HG02759 (cell line): ENCODE data around the gene MAIP1.

Experiments used
- ATAC-seq: cut with Tn5 transposase; IDR thresholded peaks from one replicate; pipeline ENCODE4 v1.9.1; 2021; ENCODE audit warnings: mild to moderate bottlenecking, moderate library complexity; ENCODE audit not compliant: unreplicated experiment

The MAIP1 gene

GRCh38 chr2:199946196-199946595, 9.2 kb upstream of the MAIP1 start:
- ATAC-seq, result no peak

GRCh38 chr2:199946836-199947235, 8.5 kb upstream of the MAIP1 start:
- no peak for ATAC-seq

- no peak for ATAC-seq
These were observed 5.0 kb upstream of the MAIP1 start for GRCh38 chr2:199950396-199950795.

DNA sequence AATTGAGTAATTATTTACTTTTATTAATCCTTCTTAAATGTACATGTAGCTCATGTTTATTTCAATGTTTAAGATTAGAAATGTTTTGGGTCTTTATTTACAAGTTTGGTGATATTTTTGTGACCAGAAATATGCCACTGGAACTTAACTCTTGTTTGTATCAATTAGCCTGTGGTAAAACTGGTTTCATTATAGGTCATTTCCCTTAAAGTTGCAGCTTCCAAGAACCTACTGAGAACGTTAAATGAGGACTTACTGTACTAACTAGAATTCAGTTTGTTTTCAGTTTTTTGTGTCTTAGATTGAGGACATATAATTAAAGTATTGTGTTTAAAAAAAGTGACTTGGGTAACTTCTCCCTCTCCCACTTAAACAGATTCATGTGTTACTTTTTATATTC, 4.4 kb upstream of the MAIP1 start:
- no peak for ATAC-seq

DNA sequence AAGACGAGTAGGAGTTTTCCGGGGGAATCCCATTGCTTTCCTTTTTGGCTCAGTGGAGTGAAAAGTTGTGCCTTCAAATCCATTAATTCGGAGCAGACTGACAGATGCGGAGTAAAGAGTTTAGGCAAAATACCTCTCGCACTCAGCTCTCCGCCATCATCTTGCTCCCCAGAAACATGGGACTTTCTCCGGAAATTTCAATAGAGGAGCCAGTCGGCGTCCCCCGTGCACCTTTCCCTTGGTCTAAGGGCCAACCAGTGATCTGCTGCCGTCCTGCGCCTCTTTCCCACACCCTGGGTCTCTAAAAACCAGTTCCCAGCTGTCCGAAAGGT, 409 bp upstream of the MAIP1 start:
- ATAC-seq, result peak; percentile 51

GRCh38 chr2:199956062-199956380, 639 bp downstream of the MAIP1 start:
- ATAC-seq, result no peak

- ATAC-seq, result no peak
These were observed 2.6 kb downstream of the MAIP1 start for GRCh38 chr2:199958014-199958413.

DNA sequence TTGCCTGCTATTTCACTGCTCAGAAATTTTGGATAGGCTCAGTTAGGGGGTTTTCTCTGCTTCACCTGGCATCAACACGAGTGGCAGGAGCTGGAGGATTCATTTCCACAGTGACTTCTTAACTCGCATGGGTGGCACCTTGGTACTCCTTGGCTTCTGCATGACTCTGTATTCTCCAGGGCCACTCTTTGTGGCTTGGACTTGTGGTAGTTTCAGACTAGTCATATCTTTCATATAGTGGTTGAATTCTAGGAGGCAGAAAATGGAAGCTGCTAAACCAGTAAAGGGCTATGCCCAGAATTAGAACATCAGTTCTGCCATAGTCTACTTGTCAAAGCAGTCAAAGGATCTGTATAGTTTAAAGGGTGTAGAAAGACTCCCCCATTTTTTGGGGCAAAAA, 6.8 kb downstream of the MAIP1 start:
- ATAC-seq, result peak; percentile 61

DNA sequence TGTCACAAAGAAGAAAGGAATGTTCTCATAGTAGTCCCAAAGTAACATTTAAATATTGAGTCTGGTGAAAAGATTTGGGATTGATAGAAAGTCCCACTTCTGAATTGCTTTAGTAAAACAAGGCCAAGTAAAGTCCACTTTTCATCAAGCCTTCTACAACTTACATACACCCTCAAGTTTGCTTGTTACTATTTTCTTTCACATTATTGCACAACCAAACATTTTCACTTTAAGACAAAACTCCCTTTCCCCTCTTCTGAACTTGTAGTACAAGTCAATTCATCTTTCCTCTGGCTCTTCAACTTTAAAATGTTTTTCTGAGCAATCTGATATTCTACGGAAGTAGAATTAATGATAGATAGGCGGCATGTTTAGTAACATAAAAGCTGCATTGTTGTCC, 11.0 kb downstream of the MAIP1 start:
- no peak for ATAC-seq

DNA sequence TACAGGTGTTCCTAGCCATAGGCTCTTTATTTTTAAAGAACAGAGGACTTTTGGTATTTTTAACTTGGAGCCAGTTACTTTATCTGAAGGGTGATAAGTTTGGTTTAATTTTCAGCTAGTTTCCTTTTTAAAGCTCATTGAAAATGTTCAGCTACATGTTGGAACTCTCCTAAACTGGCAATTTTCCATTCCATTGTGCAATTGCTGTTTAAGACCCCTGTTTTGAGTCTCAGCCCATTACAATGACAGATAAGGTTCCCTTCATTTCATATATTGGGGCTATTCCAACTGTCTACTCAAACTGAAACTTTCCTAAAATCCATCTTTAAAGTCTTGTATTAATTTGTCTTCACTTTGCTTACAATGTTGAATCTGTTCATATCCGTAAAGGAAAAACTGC, 11.6 kb downstream of the MAIP1 start:
- ATAC-seq, result no peak

DNA sequence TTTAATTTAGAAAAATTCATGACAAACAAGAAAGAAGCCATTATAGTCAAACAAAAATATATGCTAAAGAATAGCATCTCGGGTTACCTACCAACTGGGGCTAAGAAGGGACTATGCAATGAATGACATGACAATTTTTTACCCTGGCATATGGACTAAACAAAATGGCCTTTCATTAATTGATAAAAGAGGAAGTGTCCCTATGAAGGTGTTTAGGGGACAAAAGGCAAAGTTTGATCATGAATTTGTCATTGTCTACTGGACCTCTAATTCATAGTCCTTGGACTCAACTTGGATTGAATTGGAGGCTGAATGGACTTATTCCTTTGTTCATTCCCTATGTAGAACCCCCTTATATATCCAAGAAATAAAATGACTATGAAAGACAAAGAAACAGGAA, 12.7 kb downstream of the MAIP1 start:
- no peak for ATAC-seq

GRCh38 chr2:199972088-199972626, 16.8 kb downstream of the MAIP1 start:
- ATAC-seq, result no peak

GRCh38 chr2:199973703-199974102, 18.3 kb downstream of the MAIP1 start:
- no peak for ATAC-seq

DNA sequence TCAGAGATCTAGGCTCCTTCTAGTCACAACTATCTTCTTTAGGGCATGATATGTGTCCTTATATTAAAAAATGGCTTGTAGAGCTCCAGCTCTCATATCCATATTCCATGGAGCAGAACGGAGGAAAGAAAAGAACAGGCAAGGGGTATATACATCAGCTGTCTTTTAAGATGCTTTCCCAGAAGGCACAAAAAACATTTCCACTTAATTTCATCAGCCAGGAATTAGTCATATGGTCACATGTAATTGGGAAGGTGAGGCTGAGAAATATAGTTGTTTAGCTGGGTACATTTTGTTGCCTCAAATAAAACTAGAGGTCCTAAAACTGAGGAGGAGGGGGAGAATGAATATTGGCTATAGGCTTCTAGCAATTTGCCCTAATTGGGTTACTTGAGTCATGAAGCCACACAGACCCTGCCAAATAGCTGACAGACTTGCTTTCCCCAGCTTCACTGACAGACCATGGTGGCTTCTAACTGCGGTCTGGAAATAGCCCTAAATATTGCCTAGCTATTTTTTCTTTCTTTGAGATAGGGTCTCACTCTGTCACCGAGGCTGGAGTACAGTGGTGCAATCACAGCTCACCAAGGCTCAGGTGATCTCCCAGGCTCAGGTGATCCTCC, 20.0 kb downstream of the MAIP1 start:
- no peak for ATAC-seq

GRCh38 chr2:199977984-199978415, 22.6 kb downstream of the MAIP1 start:
- peak; percentile 84 for ATAC-seq

- no peak for ATAC-seq
These were observed 24.0 kb downstream of the MAIP1 start for GRCh38 chr2:199979398-199979797.

GRCh38 chr2:199979832-199980628, 24.6 kb downstream of the MAIP1 start:
- peak; percentile 33 for ATAC-seq

DNA sequence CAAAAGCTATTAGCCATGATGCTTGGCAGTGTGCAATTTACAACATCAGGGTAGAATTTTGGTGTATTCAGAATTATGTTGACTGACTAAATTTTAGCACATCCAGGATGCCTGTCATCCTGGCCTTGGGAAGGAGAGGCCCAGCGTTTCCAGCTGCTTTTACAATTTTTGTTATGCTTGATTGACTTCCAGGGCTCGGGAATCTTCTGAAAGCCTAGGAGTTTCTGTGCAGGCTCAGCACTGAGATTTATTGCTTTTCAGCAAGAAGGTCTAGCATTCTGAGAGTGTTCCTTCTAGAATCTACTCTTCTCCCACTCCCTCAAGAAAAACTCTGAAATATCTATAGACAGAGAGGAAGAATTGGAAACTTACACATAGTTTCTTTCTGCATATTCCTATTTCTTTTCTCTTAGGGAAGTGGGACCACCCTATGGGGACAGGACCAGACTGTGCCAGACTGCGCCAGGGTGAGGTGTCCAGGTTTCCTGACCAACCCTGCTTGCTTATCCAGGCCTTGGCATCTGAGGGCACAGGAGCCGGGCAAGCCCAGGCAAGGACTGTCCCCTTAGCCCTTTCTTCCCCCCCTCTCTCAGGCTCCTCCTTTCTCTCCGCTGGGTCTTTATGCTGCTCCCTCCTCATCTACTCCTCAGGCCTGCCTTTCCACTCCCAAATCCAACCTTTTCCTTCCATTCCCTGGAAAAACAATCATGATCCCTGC, 26.9 kb downstream of the MAIP1 start:
- ATAC-seq, result no peak

- no peak for ATAC-seq
These were observed 28.2 kb downstream of the MAIP1 start for GRCh38 chr2:199983534-199983933.

DNA sequence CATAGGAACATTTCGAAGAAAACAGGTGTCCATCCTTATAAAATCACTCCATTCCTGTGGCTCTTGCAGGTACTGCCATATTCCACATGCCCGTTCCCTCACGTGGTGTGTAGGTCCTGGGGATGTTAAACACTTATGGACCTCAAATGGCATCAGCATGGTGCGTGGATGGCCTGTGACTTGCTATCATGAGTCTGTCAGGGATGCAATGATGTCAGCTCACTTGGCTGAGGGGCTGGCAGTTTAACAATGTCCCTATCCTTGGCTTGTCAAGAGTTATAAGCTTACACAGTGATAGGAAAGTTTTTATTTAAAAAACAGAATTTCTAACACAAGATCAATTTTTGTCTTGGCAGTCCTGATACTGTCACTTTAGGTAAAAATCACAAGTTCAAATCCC, 28.8 kb downstream of the MAIP1 start:
- no peak for ATAC-seq

DNA sequence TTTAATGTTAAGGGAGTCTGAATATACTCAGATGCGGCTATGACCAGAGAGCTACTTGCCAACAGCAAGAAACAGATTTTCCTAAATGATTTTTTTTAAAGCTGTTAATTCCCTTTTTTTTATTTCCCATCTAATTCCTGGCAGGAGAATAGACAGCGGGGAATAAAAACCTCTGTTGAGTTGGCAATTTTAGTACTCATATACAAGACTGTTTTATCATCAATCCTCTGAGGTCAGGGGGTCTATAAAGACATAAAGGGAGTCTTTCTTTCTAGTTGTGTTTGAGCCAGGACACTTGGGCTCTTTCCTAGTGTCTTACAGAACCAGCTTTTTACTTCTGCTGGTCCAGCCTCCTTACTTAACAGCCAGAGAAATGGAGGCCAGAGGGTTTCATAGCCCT, 29.4 kb downstream of the MAIP1 start:
- ATAC-seq, result no peak

DNA sequence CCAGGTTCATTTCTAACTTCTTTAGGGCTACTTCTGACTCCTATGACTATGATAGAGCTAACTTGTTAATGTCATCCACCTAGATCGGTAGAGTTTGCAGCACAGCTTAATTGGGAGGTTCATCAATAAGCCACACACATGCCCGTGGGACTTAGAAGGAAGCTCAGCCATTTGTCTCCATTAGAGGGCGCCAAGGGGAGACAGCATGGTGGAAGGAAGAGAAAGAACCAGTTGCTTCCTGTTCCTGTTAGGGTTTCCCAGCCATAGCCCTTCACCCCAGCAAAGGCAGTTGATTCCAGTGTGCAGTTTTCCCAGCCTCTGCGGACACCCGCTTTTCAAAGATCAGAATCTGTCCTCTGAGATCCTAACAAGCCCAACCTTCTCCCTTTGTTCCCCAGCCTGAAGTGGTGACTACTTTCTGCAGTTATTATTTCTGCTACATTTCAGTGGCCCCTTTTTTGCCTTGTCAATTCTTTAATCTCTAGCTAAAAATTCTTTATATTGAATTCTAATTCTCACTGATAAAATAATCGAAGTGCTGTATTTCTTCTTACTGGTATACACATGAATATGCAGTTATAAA, 30.3 kb downstream of the MAIP1 start:
- peak; percentile 83 for ATAC-seq
